CD1c-positive myeloid dendritic cell (primary cell): Measurements from ENCODE around the gene ZNF648.
"Not testable (repeated sequence)": the region's sequence is repeated elsewhere in the genome, so short reads cannot be mapped to it uniquely, and the experiment has no call there.

Source experiments
- DNase-seq: peaks from one replicate; pipeline ENCODE4 v3.0.0-alpha.2; 2016; ENCODE audit errors: extremely low spot score

Gene ZNF648, protein sequence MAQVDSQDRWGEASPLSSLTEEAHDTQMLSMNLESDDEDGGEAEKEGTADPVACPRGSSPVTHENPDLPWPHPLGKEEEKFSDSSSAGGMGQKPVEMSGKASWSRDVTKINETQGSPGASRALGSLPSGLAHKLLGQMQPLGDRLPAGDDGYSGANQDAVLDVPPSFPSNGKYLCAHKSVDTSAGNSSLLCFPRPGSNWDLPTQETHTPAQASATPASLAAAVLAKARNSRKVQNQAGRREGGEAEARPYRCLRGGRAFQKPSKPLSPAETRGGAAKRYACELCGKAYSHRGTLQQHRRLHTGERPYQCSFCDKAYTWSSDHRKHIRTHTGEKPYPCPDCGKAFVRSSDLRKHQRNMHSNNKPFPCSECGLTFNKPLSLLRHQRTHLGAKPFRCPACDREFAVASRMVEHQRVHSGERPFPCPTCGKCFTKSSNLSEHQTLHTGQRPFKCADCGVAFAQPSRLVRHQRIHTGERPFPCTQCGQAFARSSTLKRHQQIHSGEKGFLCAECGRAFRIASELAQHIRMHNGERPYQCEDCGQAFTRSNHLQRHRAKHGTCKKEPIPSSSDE

DNA sequence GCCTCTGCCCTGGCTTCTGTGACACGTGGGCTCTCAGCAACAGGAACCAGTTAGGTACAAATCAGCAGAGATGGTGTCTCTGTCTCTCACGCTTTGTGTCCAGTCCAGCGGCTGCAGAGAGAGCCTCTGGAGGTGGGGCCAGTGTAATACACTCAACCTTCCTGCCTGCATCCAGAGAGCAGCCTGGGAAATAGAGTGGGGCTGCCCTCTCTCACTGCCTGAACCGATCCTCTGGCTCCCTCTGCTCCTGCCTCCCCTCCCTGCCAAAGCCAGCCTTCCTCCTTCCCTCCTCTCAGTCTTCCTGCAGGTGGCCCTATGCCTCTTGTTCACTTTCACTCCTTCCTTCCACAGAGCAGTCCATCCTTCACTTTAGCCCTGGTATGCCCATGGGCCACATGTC, at the start of gene ZNF648:
Gene ZNF648 (minus strand): TSS at position 119 of the 400 bp plus-strand sequence. CDS start 3,702 bp downstream, outside the sequence.
- DNase-seq = no peak

DNA sequence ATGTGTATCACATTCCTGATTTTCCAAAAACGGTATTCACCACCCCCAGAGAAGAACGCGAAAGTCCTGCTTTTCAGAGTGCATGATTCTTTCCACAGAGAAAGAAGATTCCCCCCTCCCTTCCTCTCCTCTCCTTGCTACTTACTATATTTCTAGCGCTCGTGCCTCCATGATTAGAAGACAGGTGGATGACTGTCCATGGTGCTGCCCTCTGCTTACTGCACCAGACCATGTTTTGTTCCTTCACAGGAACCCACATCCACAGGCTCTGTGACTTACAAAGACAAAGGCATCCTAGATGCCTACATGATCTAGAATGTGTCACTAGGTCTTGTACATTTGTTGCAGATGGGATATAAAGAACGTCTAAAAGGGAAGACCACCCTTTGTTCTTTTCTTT, 49.1 kb upstream of the ZNF648 start:
- no peak for DNase-seq

DNA sequence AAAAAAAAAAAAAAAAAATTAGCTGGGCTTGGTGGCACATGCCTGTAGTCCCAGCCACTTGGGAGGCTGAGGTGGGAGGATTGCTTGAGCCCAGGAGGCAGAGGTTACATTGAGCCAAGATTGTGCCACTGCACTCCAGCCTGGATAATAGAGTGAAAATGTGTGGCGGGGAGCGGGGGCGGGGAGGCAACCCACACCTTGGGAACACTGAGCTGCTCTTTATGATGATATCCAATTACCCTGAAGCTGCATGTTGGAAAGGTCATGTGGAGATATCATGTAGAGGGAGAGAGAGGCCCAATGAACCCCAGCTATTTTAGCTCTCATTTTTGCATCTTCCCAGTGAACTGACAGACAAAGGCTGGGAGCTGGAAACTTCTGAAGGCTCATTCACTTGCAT, 48.3 kb upstream of the ZNF648 start:
- no peak for DNase-seq

DNA sequence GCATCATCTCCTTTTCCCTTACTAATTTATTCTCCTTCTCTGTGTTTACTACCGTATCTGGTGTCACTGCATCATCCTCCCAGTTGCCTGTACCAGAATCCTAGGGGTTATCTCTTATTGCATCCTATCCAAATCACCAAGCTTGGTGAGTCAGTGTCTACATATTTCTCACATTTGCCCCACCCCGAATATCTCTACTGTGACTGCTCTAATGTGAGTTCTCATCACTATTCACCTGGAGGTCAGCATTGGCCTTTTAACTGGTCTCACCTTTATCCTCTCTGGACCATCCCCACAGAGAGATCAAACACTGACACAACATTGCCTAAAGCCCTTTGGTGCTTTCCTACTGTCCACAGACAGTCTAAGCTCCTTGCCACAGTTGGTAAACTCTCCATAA, 45.7 kb upstream of the ZNF648 start:
- DNase-seq = no peak

DNA sequence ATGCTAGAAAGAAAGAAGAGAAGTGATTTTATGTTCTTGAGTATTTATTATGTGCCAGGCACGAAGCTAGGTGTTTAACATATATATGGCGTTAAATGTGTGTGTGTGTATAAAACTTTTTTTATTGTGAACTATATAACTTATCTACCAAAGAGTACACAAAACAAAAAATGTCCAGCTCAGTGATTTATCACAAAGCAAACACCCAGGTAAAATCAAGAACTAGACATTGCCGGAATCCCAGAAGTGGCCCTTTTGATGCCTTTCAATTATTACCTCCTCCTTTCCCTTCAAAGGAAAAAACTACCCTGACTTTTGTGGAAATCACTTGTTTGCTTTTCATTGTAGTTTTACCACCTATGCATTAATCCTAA, 40.5 kb upstream of the ZNF648 start:
- DNase-seq = no peak

DNA sequence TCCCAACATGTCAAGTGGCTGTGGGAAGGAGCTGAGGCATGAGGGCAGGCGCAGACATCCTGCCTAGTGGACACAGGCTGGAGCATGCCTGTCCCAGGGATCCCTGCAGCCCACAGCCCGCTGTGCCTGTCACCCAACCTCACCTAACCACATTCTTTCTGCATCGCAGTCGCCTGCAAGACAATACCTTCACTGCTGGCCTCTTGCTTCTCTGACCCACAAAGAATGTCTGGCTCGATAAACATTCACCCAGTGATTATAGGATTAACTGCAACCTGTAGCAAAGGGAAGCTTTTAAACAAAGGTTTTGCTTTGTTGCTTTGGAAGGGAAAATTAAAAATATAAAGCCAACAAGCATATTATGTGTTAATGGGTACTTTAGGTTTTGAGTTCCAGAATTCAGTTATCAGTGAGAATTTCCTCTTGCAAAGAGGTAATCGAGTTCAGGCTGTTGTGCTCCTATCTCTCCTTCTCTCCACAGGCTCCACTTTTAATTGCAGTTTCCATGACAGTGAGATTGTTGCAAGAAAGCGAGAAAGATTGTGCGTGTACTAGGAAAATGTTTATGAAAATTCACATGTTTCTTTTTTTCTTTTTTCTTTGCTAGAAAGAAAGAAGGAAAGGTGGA, 40.0 kb upstream of the ZNF648 start:
- DNase-seq = no peak

DNA sequence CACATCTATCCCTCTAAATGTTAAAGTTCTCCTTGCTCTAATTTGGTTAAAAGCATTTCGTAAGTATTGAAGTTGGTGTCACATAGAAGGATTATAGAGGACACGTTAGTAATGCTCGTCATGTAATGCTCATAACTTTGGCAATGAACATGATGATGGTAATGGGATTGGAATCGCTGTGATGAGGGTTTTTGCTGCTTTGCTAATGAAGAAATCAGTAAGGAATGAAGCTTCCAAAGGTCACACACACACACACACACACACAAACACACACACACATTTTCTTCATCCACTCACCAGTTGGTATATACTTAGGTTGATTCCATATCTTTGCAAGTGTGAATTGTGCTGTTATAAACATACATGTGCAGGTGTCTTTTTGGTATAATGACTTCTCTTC, 36.8 kb upstream of the ZNF648 start:
- no peak for DNase-seq

DNA sequence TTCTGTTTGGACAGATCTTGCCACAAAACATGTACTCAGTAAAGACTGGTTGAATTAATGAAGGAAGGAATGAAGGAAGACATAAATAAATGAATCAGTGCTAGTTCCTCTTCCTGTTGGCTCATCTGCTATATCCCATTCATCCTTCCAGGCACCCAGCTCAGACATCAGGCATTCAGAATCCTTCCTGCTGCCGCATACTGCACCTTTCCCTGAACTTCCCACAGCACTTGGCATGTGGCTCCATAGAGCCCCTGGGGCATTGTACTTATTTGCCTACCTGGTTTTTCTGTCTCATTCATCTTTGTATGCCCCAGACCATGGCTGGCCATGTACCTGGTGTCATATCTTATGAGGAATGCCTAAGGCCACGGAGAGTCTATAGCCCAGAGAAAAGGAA, 34.4 kb upstream of the ZNF648 start:
- DNase-seq = no peak

DNA sequence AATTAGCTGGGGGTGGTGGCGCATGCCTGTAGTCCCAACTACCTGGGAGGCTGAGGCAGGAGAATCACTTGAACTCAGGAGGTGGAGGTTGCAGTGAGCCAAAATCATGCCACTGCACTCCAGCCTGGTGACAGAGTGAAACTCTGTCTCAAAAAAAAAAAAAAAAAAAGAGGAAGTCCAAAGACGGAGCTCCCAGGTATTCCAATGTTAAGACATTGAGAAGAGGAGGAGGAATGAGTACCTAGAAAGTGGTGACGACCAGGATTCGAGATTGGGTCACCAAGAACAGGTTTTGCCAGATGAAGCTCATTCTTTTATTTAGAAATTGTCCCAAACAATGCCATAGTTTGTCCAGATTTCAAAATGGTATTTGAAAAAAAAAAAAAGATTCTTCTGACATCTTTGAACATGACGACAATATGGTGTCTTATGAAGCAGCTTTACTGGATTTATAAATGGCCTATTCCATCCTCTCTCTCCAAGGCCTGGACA, 33.0 kb upstream of the ZNF648 start:
- DNase-seq = not testable (repeated sequence)

DNA sequence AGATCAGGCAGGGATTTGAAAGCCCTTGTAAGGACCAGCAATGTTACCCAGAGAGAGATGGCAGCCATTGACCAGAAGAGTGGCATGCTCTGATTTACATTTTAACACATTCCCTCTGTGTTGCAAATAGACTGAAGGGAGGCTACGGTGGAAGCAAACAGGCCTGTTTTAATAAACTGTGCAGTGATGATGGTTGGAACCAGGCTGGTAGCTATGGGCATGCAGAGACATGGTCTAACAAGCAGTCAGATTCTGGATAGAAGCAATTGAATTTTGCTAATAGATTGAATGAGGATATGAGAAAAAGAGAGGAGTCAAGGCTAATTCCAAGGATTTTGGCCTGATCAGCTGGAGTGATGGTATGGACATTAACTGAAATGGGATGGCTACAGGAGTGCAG, 32.3 kb upstream of the ZNF648 start:
- no peak for DNase-seq

DNA sequence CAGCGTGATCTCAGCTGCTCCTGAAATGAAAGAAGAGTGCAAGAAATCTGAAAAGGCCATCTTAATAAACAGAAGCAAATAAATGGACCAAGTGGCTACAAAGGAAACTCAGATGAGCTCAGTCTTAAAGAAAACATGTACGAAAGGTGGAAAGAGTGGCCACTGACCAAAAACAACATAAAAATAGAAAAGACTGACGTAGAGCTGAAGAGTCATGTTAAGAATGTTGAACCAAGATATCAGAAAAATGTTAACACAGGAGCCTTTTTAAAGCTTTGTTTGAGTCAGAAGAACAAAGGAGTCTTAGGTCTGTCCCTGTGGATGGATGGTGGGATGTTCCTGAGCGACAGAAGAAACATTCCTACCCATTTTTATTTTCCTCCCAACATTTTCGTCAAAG, 30.8 kb upstream of the ZNF648 start:
- DNase-seq = no peak

DNA sequence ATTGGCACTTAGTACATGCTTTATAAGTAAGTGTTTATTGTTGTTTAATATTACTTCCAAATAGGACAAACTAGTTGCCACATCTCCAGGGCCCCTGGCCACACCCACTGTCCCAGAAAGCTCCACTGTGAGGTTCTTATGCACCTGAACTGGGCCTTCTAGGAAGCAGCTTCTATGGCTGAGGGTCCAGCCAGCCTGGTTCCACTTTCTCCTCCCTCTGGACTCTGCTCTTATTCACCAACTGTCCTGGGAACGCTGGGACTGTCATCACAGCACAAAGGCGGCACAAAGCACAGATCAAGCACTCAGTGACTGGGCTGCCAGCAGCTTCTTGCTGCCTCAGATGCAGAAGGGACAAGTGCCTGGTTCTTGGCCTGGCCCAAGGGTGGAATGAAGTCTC, 29.6 kb upstream of the ZNF648 start:
- no peak for DNase-seq

DNA sequence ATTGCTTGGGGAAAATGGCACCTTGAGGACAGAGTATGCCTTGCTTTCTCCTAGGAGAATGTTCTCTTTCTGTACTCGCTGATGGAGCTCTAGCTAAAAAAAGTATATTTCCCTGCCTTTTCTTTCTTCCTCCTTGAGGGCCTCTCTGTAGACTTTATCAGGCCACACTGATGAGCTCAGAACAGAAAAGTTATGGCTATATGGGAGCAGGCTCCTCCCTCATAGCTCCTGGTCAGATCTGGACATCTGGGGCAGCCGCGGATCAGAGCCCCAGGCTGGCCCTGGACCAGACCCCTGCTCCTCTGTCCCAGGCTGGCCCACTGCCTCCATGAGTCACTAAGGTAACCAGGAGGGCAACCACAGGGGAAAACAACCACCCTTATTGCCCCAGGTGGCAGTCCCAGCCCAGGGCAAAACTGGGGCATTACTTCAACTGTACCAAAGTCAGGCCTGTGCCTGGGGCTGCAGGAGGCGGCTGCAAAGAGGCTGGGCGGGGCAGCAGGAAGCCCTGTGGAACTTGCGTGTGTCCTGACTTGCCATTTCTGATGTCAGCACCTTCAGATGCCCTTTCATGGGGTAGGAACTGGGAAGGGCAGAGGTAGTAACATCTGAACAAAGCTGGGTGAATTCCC, 26.3 kb upstream of the ZNF648 start:
- no peak for DNase-seq

DNA sequence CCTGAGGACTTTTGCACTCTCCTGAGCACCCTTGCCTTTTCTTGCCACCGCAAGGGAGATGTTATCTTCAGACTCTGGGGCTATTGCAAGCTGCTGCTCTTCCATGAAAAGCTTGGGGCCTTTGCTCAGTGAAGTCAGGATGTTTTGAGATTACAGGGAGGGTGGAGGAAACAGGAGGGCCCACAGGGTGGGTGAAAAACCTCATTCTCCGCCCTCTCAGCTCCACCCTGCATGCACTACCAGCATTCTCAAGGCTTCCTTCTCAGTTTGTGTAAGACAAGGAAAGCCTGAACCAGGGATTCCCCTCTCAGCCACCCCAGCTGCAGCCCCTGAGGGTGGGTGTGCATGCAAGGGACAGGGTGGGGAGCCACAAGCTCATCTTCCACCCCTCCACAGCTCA, 25.8 kb upstream of the ZNF648 start:
- DNase-seq = no peak

DNA sequence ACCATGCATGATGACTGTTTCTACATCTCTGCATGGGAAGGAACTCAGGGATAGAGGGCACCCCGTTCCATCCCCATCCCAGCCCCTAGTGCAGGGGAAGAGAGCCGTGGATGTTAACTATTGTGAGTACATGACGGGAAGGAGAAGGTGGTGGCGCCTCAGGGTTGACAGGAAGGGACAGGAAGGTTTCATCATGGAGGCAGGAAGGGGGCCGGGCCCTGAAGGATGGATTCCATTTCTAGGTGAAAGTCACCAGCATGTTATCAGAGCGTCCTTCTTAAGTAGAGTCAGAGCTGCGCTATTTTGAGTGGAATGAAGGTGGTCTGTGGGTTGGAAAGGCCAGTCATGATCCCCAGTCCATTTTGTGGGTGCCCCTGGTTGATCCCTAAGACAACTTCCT, 25.1 kb upstream of the ZNF648 start:
- no peak for DNase-seq

DNA sequence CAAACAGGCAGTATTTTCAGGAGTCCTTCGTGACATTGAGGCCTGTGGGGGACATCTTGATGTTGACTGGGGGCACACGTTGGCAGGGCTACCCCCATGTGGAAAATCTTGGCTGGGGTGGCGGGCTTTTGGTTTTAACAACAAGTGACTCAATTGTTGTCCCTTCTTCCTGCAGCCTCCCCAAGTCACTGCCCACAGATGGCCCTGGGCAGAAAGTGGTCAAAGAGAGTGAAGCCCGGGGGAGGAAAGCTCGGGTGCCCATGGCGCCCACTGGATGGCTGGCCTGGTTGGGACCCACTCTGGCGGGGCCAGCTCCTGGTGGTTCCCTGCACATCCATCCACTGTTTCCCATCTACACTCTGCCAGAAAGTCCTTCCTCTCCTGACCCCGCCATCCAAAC, 24.6 kb upstream of the ZNF648 start:
- DNase-seq = no peak

DNA sequence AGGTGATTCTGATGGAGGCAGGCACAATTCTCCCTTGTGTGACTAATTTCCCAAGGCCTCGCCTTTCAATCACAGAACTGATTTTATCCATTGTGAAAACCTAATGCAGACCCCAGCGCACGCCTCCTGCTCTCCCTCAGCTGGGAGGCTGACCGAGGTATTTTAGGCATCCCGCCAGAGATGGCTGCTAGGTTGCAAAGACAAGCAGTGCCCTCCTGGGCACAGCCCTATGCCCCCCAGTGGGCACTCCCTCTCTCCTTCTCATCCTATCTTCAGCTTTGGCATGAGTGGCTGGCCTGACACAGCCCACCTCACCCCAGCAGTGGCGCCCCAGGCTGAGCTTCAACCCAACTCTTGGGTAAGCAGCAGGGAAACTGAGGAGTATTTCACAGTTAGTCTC, 24.2 kb upstream of the ZNF648 start:
- DNase-seq = no peak

DNA sequence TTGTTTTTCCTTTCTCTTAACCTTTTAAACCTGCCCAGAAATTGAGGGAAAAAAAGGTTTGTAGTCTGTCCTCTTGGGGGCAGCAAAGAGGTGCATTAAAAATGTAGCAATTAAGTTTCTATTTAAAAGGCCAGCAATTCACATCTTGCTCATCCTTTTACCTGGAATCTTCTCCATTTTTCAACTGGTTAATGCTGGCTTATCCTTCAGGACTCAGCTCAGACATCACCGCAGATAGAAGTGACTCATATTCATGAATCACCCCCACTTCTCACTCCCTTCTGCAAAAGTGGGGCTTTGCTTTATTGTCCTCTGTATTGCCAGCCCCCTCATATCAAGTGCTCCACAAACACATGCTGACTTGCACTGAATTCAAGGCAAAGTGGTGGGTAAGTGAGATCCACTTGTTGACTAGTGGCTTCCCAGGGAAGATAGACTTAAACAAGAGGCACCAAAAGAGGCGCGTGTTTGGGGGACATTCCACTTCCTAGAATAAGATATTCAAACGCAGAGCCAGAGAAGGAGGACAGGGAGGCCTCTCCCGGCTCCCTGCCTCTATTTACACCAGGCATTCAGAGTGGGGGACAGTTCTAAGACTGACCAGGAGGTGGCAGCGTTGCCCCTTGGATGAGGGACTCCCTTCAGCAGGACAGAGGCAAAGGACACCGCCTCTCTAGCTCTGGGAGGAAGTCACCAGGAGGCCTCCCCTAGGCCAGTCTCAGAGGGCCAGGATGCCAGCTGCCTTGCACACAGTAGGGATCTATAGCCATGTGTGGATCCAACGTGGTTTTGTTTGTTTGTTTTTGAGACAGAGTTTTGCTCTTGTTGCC, 23.2 kb upstream of the ZNF648 start:
- DNase-seq = peak; percentile 90

DNA sequence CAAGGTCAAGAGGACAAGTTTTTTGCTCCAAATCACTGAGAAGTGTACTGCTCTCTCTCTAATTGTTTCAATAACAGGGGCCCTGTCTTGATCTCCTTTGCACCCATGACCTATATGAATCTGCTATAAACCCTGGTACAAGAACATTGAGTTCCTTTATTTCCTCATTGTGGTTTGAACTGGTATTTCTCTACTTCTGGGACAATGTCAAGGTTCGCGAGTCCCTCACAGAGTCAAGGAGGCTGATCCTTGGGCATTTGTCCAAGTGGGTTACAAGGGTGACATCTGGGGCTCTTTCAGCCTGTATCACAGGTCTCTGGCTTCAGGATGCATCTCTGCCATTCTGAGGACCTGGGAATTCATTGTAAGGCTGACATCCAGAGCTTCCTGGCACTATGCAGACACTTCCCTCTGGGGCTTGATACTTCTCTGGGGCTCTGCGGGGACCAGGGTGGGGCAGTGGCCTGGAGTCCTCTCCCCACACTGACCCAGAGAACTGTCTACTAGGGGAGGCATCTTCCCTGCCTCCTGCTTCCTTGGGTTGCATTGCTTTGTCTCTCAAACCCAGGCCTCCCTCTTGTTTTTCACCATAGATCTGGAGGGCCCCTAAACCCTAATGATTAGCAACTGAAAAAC, 22.5 kb upstream of the ZNF648 start:
- peak; percentile 27 for DNase-seq

DNA sequence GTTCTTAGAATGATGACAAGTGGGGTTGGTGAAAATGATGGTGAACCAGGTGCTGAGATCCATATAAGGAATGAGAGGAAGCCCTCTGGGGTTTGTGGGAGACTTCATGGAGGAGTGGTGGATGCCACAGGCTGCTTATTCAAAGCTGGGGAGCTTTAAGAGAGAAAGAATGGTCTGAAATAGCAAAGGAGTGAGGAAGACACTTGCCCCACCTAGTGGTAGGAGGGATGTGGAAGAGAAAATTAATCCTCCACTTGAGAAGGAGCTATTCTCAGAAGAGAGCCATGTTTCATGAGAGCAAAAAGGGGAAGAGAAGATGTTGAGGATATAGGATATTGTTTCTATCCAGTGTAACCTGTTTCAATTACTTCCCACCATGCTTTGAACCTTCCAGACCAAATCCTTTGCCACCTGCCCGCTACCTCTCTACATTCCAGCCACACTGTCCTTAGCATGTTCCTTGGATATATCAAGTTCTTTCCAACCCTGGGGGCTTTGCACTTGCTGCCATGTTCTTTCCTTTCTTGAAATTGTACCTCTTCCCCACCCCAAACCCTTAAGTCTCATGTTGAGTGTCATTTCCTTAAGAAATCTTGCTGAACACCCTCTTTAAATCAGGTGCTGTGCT, 19.6 kb upstream of the ZNF648 start:
- peak; percentile 62 for DNase-seq

DNA sequence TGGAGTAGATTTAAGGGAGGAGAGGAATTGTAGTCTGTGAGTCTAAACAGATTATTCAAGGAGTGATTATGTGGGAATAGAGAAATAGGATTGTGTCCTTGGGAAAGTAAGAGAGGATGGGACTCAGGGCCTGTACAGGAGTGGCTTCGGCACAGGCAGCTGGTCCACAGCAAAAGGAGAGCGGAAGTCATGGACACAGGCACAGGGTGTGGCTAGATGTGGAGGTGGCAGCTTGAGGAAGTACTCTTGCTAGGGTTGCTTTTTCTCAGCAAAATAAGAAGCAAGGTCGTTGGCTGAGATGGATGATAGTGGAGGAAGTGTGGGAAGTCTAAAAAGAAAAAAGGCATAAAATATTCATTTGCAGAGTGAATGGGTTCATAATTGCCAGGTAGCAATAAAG, 18.5 kb upstream of the ZNF648 start:
- peak; percentile 46 for DNase-seq
